Measurements from ENCODE around the gene CCDC12.

Gene CCDC12

GRCh38 chr3:46942481-46943236 lies 33.9 kb downstream of the CCDC12 start:
- DNase-seq (ENCODE audit: low read depth in 1 of 2, low spot score in 1 of 2) = no peak
- Histone ChIP-seq H3K4me3 (replicated peaks; ENCODE audit: insufficient read depth, low read length) (no peak overlapping the region), H3K27ac (replicated peaks) (no peak overlapping the region), H3K27me3 (ENCODE audit: insufficient read depth, poor library complexity, severe bottlenecking) (no peaks in the 10 kb centered on the region)
- TF ChIP-seq POLR2AphosphoS5 (IDR thresholded peaks at IDR 0.05; ENCODE audit: low read depth) (no peak), SPI1 (IDR thresholded peaks at IDR 0.05; ENCODE audit: borderline replicate concordance, low read depth) (no peak), GABPA (IDR thresholded peaks at IDR 0.05; ENCODE audit: low read depth) (no peak), REST (IDR thresholded peaks at IDR 0.05; ENCODE audit: insufficient replicate concordance, low read depth) (no peak)
- TF ChIP-seq, protein P1, sequence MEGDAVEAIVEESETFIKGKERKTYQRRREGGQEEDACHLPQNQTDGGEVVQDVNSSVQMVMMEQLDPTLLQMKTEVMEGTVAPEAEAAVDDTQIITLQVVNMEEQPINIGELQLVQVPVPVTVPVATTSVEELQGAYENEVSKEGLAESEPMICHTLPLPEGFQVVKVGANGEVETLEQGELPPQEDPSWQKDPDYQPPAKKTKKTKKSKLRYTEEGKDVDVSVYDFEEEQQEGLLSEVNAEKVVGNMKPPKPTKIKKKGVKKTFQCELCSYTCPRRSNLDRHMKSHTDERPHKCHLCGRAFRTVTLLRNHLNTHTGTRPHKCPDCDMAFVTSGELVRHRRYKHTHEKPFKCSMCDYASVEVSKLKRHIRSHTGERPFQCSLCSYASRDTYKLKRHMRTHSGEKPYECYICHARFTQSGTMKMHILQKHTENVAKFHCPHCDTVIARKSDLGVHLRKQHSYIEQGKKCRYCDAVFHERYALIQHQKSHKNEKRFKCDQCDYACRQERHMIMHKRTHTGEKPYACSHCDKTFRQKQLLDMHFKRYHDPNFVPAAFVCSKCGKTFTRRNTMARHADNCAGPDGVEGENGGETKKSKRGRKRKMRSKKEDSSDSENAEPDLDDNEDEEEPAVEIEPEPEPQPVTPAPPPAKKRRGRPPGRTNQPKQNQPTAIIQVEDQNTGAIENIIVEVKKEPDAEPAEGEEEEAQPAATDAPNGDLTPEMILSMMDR (IDR thresholded peaks at IDR 0.05; ENCODE audit: insufficient read depth, low read length) = no peak

DNA sequence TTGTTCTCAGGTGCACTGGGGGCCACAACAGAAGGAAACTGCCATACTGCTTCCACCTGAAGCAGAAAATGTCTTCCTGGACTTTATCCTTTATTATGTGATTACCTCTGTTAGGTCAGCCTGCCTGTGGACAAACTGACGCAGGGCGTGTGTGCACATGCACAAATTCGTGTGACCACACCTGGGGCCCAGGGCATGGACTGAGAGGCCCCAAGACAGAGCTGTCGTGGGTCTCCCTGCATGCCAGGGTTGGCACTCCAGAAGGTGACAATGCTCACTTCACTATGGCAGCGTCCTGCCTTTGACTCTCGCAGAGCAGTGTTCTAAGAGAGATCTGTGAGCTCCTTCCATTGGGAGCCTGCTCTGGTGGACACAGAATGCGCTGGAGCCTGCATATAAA lies 34.5 kb downstream of the CCDC12 start:
- Histone ChIP-seq H3K4me3 (replicated peaks; ENCODE audit: insufficient read depth, low read length) (no peak overlapping the region), H3K27me3 (ENCODE audit: insufficient read depth, poor library complexity, severe bottlenecking) (no peaks in the 10 kb centered on the region), H3K27ac (replicated peaks) (no peak overlapping the region)
- TF ChIP-seq, protein P1 (IDR thresholded peaks at IDR 0.05; ENCODE audit: insufficient read depth, low read length) = no peak
- TF ChIP-seq GABPA (IDR thresholded peaks at IDR 0.05; ENCODE audit: low read depth) (no peak), POLR2AphosphoS5 (IDR thresholded peaks at IDR 0.05; ENCODE audit: low read depth) (no peak), REST (IDR thresholded peaks at IDR 0.05; ENCODE audit: insufficient replicate concordance, low read depth) (no peak), SPI1 (IDR thresholded peaks at IDR 0.05; ENCODE audit: borderline replicate concordance, low read depth) (no peak)
- DNase-seq (ENCODE audit: low read depth in 1 of 2, low spot score in 1 of 2) = no peak

- no peak overlapping the region for H3K4me3 ChIP-seq (replicated peaks; ENCODE audit: insufficient read depth, low read length)
Observed at GRCh38 chr3:46939578-46940445, 36.7 kb downstream of the CCDC12 start.

More at GRCh38 chr3:46939578-46940445, 36.7 kb downstream of the CCDC12 start:
- peak overlapping the region; percentile 31 for H3K27ac ChIP-seq (replicated peaks)
- TF ChIP-seq REST (IDR thresholded peaks at IDR 0.05; ENCODE audit: insufficient replicate concordance, low read depth) = no peak
- TF ChIP-seq SPI1 (IDR thresholded peaks at IDR 0.05; ENCODE audit: borderline replicate concordance, low read depth) = no peak
- TF ChIP-seq, protein P1 (IDR thresholded peaks at IDR 0.05; ENCODE audit: insufficient read depth, low read length) = no peak
- no peak for TF ChIP-seq GABPA (IDR thresholded peaks at IDR 0.05; ENCODE audit: low read depth)
- TF ChIP-seq POLR2AphosphoS5 (IDR thresholded peaks at IDR 0.05; ENCODE audit: low read depth) = no peak
- DNase-seq (ENCODE audit: low read depth in 1 of 2, low spot score in 1 of 2) = peak in 1 of 2 experiments; percentile 71
- H3K27me3 ChIP-seq (ENCODE audit: insufficient read depth, poor library complexity, severe bottlenecking) = no peaks in the 10 kb centered on the region

All from HL-60 (cell line).